K562 (cell line): ENCODE results near the gene BDH2. TPM values are rescaled to one million over a fixed set of nuclear protein-coding genes. Genes with fewer than 3 reads are reported as not detected.

Experiments
- ATAC-seq: fragments of 200-7000 bp; cut with Tn5 transposase; 3 replicates; pipeline ENCODE4 v1.9.1; 2020; ENCODE audit warnings: moderate library complexity
- BruUV-seq: library from RNA; stranded (reverse); fragments of 400-500 nt; replicated peaks from 2 replicates; lab custom pipeline; 2021; lab: Mats Ljungman, UMichigan
- CTCF ChIA-PET: fragments of 300-600 bp; formaldehyde crosslinking; extraction: SDS; loops from one replicate; lab custom pipeline; 2021; ENCODE audit warnings: low intra/inter-chr PET ratio; lab: Yijun Ruan, JAX
- POLR2A ChIA-PET: fragments of 300-600, 350-650 bp; sonication (Branson Sonifier 250); formaldehyde crosslinking; extraction: SDS; loops from one replicate; lab custom pipeline; 2021; ENCODE audit warnings: antibody characterized with exemption, inconsistent platforms; lab: Yijun Ruan, JAX
- DNase-seq, 4 experiments: peaks; one replicate each; pipeline versions ENCODE4 v3.0.0 to v3.0.0-alpha.2; 2011 to 2018; ENCODE audit warnings: low spot score in 3 of 4, mixed read lengths in 3 of 4; ENCODE audit errors: extremely low read depth in 1 of 4
- FAIRE-seq: peaks from 2 replicates; lab custom pipeline; 2011; peaks lifted over from hg19 to GRCh38; lab: Jason Lieb, UNC
- H2AFZ ChIP-seq: 2 replicates; pipeline ENCODE4 v1.6.0; 2011; ENCODE audit warnings: low read depth, low read length, control low read depth, inconsistent platforms
- H3K27ac ChIP-seq: fragments of 200-600 bp; 3 replicates; pipeline ENCODE4 v1.8.0; 2011; ENCODE audit warnings: low read depth, mild to moderate bottlenecking, control low read depth, inconsistent platforms, low read length, moderate library complexity, mixed read lengths; ENCODE audit errors: extremely low read depth
- H3K27me3 ChIP-seq, 2 experiments: fragments of 300-600 bp in 1 of 2; 2 replicates in 1 of 2; 3 replicates in 1 of 2; pipeline versions ENCODE4 v1.6.0 to v1.8.0; 2011; ENCODE audit warnings: inconsistent platforms in 2 of 2, low read length in 2 of 2, mild to moderate bottlenecking in 1 of 2, mixed read lengths in 1 of 2, moderate library complexity in 1 of 2; ENCODE audit not compliant: control insufficient read depth in 2 of 2, insufficient read depth in 2 of 2
- H3K36me3 ChIP-seq: fragments of 300-600 bp; 3 replicates; pipeline ENCODE4 v1.8.0; 2011; ENCODE audit warnings: mild to moderate bottlenecking, low read length, inconsistent platforms; ENCODE audit not compliant: control insufficient read depth, insufficient read depth
- H3K4me1 ChIP-seq, 2 experiments: fragments of 200-600 bp in 1 of 2; replicated peaks in 1 of 2; 2 replicates in 1 of 2; 3 replicates in 1 of 2; pipeline versions ENCODE4 v1.5.1 to v1.8.0; 2011; ENCODE audit warnings: inconsistent platforms in 2 of 2, low read length in 2 of 2, mild to moderate bottlenecking in 1 of 2, mixed read lengths in 1 of 2, moderate library complexity in 1 of 2; ENCODE audit not compliant: control insufficient read depth in 2 of 2, insufficient read depth in 2 of 2
- H3K4me2 ChIP-seq: 2 replicates; pipeline ENCODE4 v1.6.1; 2011; ENCODE audit warnings: low read length, control low read depth, inconsistent platforms, mixed read lengths; ENCODE audit not compliant: insufficient read depth
- H3K4me3 ChIP-seq: fragments of 200-600 bp; sonication (generic), shearing (Covaris generic); 2 replicates; pipeline ENCODE4 v1.5.1; 2016; ENCODE audit warnings: control low read depth, inconsistent platforms
- H3K79me2 ChIP-seq: fragments of 200-600 bp; 3 replicates; pipeline ENCODE4 v1.8.0; 2011; ENCODE audit warnings: low read length, inconsistent platforms; ENCODE audit not compliant: control insufficient read depth, insufficient read depth
- H3K9ac ChIP-seq, 2 experiments: 2 replicates each; pipeline versions ENCODE4 v1.6.0 to v1.6.1; 2011; ENCODE audit warnings: low read depth in 2 of 2, low read length in 2 of 2, control low read depth in 1 of 2, inconsistent platforms in 1 of 2, mild to moderate bottlenecking in 1 of 2, mixed read lengths in 1 of 2; ENCODE audit not compliant: insufficient read depth in 1 of 2
- H3K9me1 ChIP-seq: one replicate; pipeline ENCODE4 v1.6.0; 2011; ENCODE audit warnings: inconsistent platforms, mild to moderate bottlenecking, low read length, moderate library complexity; ENCODE audit not compliant: control insufficient read depth, insufficient read depth
- H3K9me3 ChIP-seq: replicated peaks from 2 replicates; pipeline ENCODE4 v1.5.1; 2011; ENCODE audit warnings: low read depth, low read length, inconsistent platforms; ENCODE audit not compliant: control insufficient read depth, insufficient read depth
- H4K20me1 ChIP-seq: replicated peaks from 2 replicates; pipeline ENCODE4 v1.6.1; 2011; ENCODE audit warnings: low read length, inconsistent platforms, mixed read lengths; ENCODE audit not compliant: control insufficient read depth, insufficient read depth
- ASH1L ChIP-seq: fragments of 450-650 bp; IDR thresholded peaks from 2 replicates; pipeline ENCODE4 v1.6.1; 2018; ENCODE audit warnings: borderline replicate concordance, mild to moderate bottlenecking, low read depth; ENCODE audit not compliant: partially characterized antibody
- DPF2 ChIP-seq: fragments of 450-650 bp; IDR thresholded peaks from 2 replicates; pipeline ENCODE4 v1.6.1; 2016
- HES1 ChIP-seq: fragments of 450-650 bp; IDR thresholded peaks from 2 replicates; pipeline ENCODE4 v1.6.1; 2016; ENCODE audit warnings: low read depth, mild to moderate bottlenecking, moderate library complexity
- KAT2B ChIP-seq: IDR thresholded peaks from one replicate; pipeline ENCODE4 v1.6.1; 2012; ENCODE audit warnings: low read depth, mild to moderate bottlenecking, control low read depth, inconsistent platforms, low read length, moderate library complexity
- LEF1 ChIP-seq: fragments of 450-650 bp; IDR thresholded peaks from 2 replicates; pipeline ENCODE4 v1.6.1; 2016; ENCODE audit warnings: mild to moderate bottlenecking
- MAFF ChIP-seq: IDR thresholded peaks from 2 replicates; pipeline ENCODE4 v1.6.1; 2012; ENCODE audit warnings: low read length, improper control_type of control experiment
- MBD1 ChIP-seq: fragments of 250-450 bp; sonication (Bioruptor Pico); IDR thresholded peaks from 2 replicates; pipeline ENCODE4 v1.8.0; 2022; ENCODE audit warnings: inconsistent platforms
- MCM5 ChIP-seq: fragments of 450-650 bp; IDR thresholded peaks from 2 replicates; pipeline ENCODE4 v1.6.1; 2016; ENCODE audit warnings: low read depth
- NONO ChIP-seq, 2 experiments: fragments of 200-400 bp in 1 of 2; fragments of 450-650 bp in 1 of 2; formaldehyde crosslinking in 1 of 2; IDR thresholded peaks; 2 replicates each; pipeline ENCODE4 v1.6.1; 2017; ENCODE audit warnings: low read depth in 2 of 2, mild to moderate bottlenecking in 2 of 2, moderate library complexity in 2 of 2, low read length in 1 of 2
- POLR2AphosphoS2 ChIP-seq: IDR thresholded peaks from 2 replicates; pipeline ENCODE4 v1.6.1; 2012; ENCODE audit warnings: low read length, improper control_type of control experiment
- PRDM10 ChIP-seq: fragments of 450-650 bp; IDR thresholded peaks from 2 replicates; pipeline ENCODE4 v1.6.1; 2018; ENCODE audit not compliant: partially characterized antibody
- PTTG1 ChIP-seq: fragments of 450-650 bp; IDR thresholded peaks from 2 replicates; pipeline ENCODE4 v1.6.1; 2016; ENCODE audit warnings: low read depth, mild to moderate bottlenecking, missing genetic modification characterization, missing compliant biosample characterization
- ZNF436 ChIP-seq: fragments of 250-450, 450-650 bp; sonication (Bioruptor Pico); formaldehyde crosslinking; IDR thresholded peaks from 2 replicates; pipeline ENCODE4 v1.7.0; 2020; ENCODE audit warnings: mild to moderate bottlenecking
- WGBS: fragments of 100-300 bp; shearing (Covaris generic); methylation state at CpG from one replicate; pipeline ENCODE4 v1.1.6; 2016; ENCODE audit warnings: low coverage, mixed read lengths; ENCODE audit not compliant: insufficient coverage; ENCODE audit errors: missing lambda C conversion rate; 5-methylcytosine and 5-hydroxymethylcytosine counted together
- in situ Hi-C: fragments of 300-500 bp; cut with MboI; formaldehyde crosslinking; loops from 4 replicates; pipeline ENCODE4 v1.15.0; 2018; ENCODE audit warnings: inconsistent platforms, mixed read lengths
- intact Hi-C: fragments of 100-400 bp; cut with micrococcal nuclease; formaldehyde crosslinking; loops from 2 replicates; pipeline ENCODE4 v1.14.2; 2022
- polyA plus RNA-seq, 8 experiments: library from polyadenylated mRNA; depleted of rRNA in 4 of 8; stranded (reverse) in 5 of 8; unstranded in 3 of 8; fragments of >200 nt; fragmentation: Nextera tagmentation in 2 of 8; fragmentation: Illumina TruSeq in 1 of 8; extraction: Ambion mirVana in 2 of 8; extraction: Trizol in 1 of 8; gene quantifications; 2 replicates each; pipeline versions ENCODE4 v1.2.1 to v1.2.3, GENCODE V29; 2011 to 2014; ENCODE audit warnings: inconsistent platforms in 1 of 8, missing spikeins in 1 of 8
- total RNA-seq, 7 experiments: library from RNA; depleted of rRNA in 6 of 7; stranded (reverse); fragments of >200 nt in 6 of 7; fragmentation: Illumina TruSeq in 2 of 7; extraction: Trizol in 2 of 7; gene quantifications; 2 replicates each; pipeline versions ENCODE4 v1.2.1 to v1.2.3, GENCODE V29; 2011 to 2021; ENCODE audit warnings: low replicate concordance in 1 of 7

BDH2 gene
- total and polyA plus RNA-seq, 9 of the 15 experiments (the other 6 are each of a cell fraction or from before 2014, with no cell fraction given): 4.9 to 17.9 (median 9.1) TPM

DNA sequence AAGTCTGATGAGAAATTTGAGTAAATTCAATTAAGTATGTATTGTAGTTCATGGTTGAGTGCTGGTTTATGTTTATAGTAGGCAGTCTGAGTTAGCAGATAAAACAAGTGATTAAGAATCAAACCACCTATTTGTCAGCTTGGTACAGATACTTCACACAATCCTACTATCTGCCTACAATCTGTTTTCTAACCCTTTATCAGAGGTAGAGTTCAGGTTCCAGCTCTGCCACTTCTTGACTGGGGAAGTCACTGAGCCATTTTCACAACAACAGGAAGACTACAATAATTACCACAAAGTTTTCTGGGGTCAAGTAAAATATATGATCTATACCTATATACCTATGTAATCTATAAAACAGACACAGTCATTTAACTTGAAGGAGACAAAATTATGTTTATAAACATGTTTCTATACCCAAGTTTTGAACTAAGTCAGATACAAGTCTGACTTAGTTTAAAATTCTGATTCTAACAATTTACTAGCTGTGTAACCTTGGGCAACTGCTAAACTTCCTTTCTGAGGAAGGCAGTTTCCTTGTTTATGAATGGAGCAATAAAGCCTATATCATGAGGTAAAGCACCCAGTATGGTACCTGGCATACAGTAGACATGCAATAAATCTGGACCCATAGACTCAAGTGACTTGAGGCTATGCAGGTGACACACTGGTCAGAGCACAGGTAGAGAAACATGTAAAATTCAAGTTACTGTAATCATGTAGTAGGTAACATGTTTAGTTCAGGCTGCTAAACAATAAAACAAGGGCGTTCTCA, 37.2 kb upstream of the BDH2 start:
- POLR2A ChIA-PET: no interaction called here
- no peak overlapping the region for H3K4me2 ChIP-seq

More for the DNA sequence above, 37.2 kb upstream of the BDH2 start:
- no peaks in the 10 kb centered on the region for H3K9me1 ChIP-seq
- no peaks in the 10 kb centered on the region for H3K4me1 ChIP-seq
- in situ Hi-C loops (no loop called here), intact Hi-C loops (no loop called here)
- WGBS: 0% methylated on average over 1 of the region's 1 CpG
- ATAC-seq (no peak), FAIRE-seq (no peak), DNase-seq (no peak)
- H3K79me2 ChIP-seq: no peaks in the 10 kb centered on the region
- no peak overlapping the region for H3K4me3 ChIP-seq
- H3K36me3 ChIP-seq: peaks cover 82% of the 10 kb centered on the region
- CTCF ChIA-PET: no interaction called here
- no peaks in the 10 kb centered on the region for H4K20me1 ChIP-seq
- H3K27me3 ChIP-seq: no peaks in the 10 kb centered on the region
- no peak overlapping the region for H2AFZ ChIP-seq
- H3K9me3 ChIP-seq: no peaks in the 10 kb centered on the region
- no peak overlapping the region for H3K27ac ChIP-seq
- H3K9ac ChIP-seq: no peak overlapping the region
- TF ChIP-seq PTTG1 (tag) (no peak), ZNF436 (CRISPR knock-in tag) (no peak), HES1 (no peak), DPF2 (no peak), POLR2AphosphoS2 (no peak), KAT2B (no peak), MBD1 (CRISPR knock-in tag) (no peak), LEF1 (no peak), ASH1L (no peak), NONO (IDR thresholded peaks at IDR 0.05; ENCODE audit: low read depth in 2 of 2, low read length in 1 of 2) (no peak), MCM5 (no peak), PRDM10 (no peak), MAFF (no peak)
- no TSS peak for BruUV-seq
